22Rv1 (cell line): ENCODE results near the gene ATP10B.

Experiments used
- CTCF ChIP-seq: fragments of 450-650 bp; IDR thresholded peaks from 2 replicates; pipeline ENCODE4 v1.5.1; 2017; ENCODE audit warnings: mild to moderate bottlenecking
- ZFX ChIP-seq: fragments of 450-650 bp; IDR thresholded peaks from 2 replicates; pipeline ENCODE4 v1.6.1; 2017; ENCODE audit warnings: antibody characterized with exemption, borderline replicate concordance

GRCh38 chr5:160694896-160695295, 157.1 kb downstream of the ATP10B start:
- TF ChIP-seq CTCF (no peak), ZFX (no peak)
